ENCODE results near the gene TALDO1.

The TALDO1 gene

DNA sequence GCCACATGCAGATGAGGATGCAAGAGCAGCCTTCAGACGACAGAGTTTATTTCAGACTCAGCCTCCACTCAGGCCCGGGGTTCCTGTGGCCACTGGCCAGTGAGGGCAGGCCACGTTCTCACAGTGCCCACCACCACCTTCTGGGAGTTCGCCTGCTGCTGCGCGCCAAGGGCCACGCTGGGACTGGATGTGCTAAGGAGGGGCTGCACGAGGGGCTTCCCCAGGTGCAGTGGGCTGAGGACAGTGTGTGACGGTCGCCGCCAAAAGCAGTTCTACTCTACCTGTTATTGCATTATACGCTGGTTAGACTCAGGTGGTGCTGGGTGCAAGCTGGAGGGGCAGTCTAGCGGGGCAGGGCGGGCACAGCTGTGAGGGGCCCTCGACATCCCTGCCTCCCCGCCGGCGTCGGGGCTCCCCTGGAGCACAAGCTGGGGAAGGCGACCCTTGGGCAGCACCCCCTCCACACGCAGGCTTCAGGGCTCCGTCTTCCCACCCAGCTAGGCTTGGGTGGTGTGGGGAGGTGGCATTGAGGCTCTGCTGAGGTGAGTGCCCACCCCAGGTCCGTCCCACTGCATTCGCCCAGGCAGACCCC is 39.9 kb downstream of the TALDO1 start:
- 0 out of 2 replicates have a peak, but pooled peaks cover 4% of the 10 kb centered on the region for H3F3A ChIP-seq (ENCODE audit: control insufficient read depth, insufficient read depth)
- H3K36me3 ChIP-seq (ENCODE audit: control insufficient read depth, low read length): no peaks in the 10 kb centered on the region; the same call in 1 of the 2 replicates
- H3K4me1 ChIP-seq (ENCODE audit: control insufficient read depth, low read length): peaks cover 21% of the 10 kb centered on the region
- H4K20me1 ChIP-seq (ENCODE audit: control insufficient read depth, insufficient read depth, low read depth, low read length): no peaks in the 10 kb centered on the region
- H3K27ac ChIP-seq (ENCODE audit: low read depth, low read length): no peak overlapping the region
- H3K4me2 ChIP-seq (ENCODE audit: low read length): no peak overlapping the region
- H3K4me3 ChIP-seq (ENCODE audit: low read length): no peak overlapping the region
- TF ChIP-seq, protein P1, sequence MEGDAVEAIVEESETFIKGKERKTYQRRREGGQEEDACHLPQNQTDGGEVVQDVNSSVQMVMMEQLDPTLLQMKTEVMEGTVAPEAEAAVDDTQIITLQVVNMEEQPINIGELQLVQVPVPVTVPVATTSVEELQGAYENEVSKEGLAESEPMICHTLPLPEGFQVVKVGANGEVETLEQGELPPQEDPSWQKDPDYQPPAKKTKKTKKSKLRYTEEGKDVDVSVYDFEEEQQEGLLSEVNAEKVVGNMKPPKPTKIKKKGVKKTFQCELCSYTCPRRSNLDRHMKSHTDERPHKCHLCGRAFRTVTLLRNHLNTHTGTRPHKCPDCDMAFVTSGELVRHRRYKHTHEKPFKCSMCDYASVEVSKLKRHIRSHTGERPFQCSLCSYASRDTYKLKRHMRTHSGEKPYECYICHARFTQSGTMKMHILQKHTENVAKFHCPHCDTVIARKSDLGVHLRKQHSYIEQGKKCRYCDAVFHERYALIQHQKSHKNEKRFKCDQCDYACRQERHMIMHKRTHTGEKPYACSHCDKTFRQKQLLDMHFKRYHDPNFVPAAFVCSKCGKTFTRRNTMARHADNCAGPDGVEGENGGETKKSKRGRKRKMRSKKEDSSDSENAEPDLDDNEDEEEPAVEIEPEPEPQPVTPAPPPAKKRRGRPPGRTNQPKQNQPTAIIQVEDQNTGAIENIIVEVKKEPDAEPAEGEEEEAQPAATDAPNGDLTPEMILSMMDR (IDR thresholded peaks at IDR 0.05; ENCODE audit: low read depth, low read length, poor library complexity, severe bottlenecking): no peak
- TF ChIP-seq EZH2phosphoT487 (IDR thresholded peaks at IDR 0.05; ENCODE audit: borderline replicate concordance, low read length): no peak
- no peaks in the 10 kb centered on the region for H3K9me2 ChIP-seq (replicated peaks; ENCODE audit: control insufficient read depth, low read length)
- H3K79me2 ChIP-seq (ENCODE audit: control insufficient read depth, low read length): peaks cover 6% of the 10 kb centered on the region
- no peaks in the 10 kb centered on the region for H3K9me3 ChIP-seq (ENCODE audit: control insufficient read depth, insufficient read depth, low read length)
- no peaks in the 10 kb centered on the region for H3K27me3 ChIP-seq (ENCODE audit: control insufficient read depth, low read length)

DNA sequence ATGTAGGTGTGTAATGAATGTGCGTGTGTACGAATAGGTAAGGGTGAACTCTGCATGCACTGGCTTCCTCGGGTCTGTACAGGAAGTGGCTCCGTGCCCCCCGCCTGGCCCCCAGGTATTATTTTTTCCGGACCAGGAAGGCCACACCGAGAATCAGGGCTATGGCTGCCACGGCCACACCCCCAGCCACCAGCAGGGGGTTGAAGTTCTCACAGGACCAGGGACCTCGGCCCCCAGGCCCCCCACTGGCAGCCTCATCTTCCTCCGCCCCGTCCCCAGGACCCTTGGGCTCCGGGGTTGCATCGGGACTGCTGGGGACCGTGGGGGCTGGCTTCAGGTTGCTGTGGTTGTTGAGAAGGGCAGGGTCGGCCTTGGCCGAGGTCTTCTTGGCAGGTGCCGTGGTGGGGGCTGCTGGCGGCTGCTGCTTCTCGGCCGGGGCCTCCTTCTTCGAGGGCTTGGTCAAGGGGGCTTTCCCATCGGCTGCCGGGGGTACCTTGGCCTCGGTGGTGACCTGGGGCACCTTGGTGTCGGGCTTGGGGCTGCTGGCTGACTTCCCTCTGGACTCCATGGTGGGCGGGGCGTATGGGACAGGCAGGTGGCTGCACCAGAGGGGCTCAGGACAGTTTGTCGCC is 40.9 kb downstream of the TALDO1 start:
- H3K27me3 ChIP-seq (ENCODE audit: control insufficient read depth, low read length): no peaks in the 10 kb centered on the region
- no peaks in the 10 kb centered on the region for H4K20me1 ChIP-seq (ENCODE audit: control insufficient read depth, insufficient read depth, low read depth, low read length)
- H3K79me2 ChIP-seq (ENCODE audit: control insufficient read depth, low read length): peaks cover 6% of the 10 kb centered on the region
- H3K4me3 ChIP-seq (ENCODE audit: low read length): no peak overlapping the region
- peaks cover 21% of the 10 kb centered on the region for H3K4me1 ChIP-seq (ENCODE audit: control insufficient read depth, low read length)
- peak overlapping the region; percentile 44; the same call in 1 of the 2 replicates for H3K4me2 ChIP-seq (ENCODE audit: low read length)
- H3K27ac ChIP-seq (ENCODE audit: low read depth, low read length): no peak overlapping the region
- H3K36me3 ChIP-seq (ENCODE audit: control insufficient read depth, low read length): peaks cover 3% of the 10 kb centered on the region; the same call in 1 of the 2 replicates
- H3K9me3 ChIP-seq (ENCODE audit: control insufficient read depth, insufficient read depth, low read length): no peaks in the 10 kb centered on the region
- 0 out of 2 replicates have a peak, but pooled peaks cover 4% of the 10 kb centered on the region for H3F3A ChIP-seq (ENCODE audit: control insufficient read depth, insufficient read depth)
- TF ChIP-seq, protein P1 (IDR thresholded peaks at IDR 0.05; ENCODE audit: low read depth, low read length, poor library complexity, severe bottlenecking): peak; percentile 35
- TF ChIP-seq EZH2phosphoT487 (IDR thresholded peaks at IDR 0.05; ENCODE audit: borderline replicate concordance, low read length): no peak
- H3K9me2 ChIP-seq (replicated peaks; ENCODE audit: control insufficient read depth, low read length): no peaks in the 10 kb centered on the region

DNA sequence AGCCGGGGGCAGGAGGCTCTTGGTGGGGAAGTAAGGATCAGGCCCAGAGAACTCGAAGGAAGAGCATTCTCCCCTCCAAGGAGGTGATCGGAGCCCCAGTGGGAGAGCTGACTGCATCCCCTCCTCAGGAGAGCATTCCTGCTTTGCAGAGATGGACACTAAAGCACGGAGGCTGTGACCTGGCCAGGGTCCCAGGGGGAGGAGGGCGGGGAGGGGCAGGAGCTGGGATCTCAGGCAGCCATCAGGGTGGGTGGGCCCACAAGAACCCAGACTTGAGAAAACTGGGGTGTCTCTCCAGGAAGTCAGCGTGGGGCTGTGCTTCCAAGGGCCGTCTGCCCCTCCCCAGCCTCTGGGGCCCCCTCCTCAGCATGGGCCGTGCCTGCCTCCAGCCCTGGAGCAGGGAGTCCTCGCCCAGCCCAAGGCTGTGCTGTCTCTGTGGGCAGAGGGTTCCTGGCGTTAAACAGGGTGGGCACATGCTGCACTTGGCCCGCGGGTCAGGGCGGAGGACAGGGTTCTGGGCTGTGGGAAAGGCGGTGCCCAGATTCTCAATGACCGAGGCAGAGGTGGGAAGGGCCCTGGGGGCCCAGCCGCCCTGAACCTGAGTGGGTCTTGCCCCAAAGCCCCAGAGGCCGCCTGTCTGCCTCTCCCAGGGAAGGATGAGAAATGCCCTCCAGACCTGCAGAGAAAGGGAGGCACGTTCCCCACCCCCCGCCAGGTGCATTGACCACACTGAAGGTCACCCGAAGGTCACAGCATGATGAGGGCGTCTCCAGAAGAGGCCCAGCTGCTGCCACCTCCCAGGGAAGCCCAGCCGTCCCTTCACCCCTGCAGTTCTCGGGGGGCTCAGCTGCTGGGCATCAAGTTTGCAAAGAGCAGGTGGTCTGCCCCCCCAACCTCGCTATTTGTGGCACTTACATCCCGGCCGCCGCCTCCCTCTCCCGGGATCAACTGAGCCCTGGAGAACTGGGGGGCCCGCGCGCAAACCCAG is 42.0 kb downstream of the TALDO1 start:
- Histone ChIP-seq H3K79me2 (ENCODE audit: control insufficient read depth, low read length) (peaks cover 6% of the 10 kb centered on the region), H3K9me2 (replicated peaks; ENCODE audit: control insufficient read depth, low read length) (no peaks in the 10 kb centered on the region), H3K4me3 (ENCODE audit: low read length) (peak overlapping the region; percentile 69), H3K9me3 (ENCODE audit: control insufficient read depth, insufficient read depth, low read length) (no peaks in the 10 kb centered on the region), H3K4me2 (ENCODE audit: low read length) (peak overlapping the region; percentile 50), H3K27ac (ENCODE audit: low read depth, low read length) (no peak overlapping the region), H3K4me1 (ENCODE audit: control insufficient read depth, low read length) (peaks cover 21% of the 10 kb centered on the region), H3K27me3 (ENCODE audit: control insufficient read depth, low read length) (no peaks in the 10 kb centered on the region), H4K20me1 (ENCODE audit: control insufficient read depth, insufficient read depth, low read depth, low read length) (no peaks in the 10 kb centered on the region), H3K36me3 (ENCODE audit: control insufficient read depth, low read length) (peaks cover 4% of the 10 kb centered on the region; the same call in 1 of the 2 replicates), H3F3A (ENCODE audit: control insufficient read depth, insufficient read depth) (0 out of 2 replicates have a peak, but pooled peaks cover 4% of the 10 kb centered on the region)
- no peak for TF ChIP-seq EZH2phosphoT487 (IDR thresholded peaks at IDR 0.05; ENCODE audit: borderline replicate concordance, low read length)
- TF ChIP-seq, protein P1 (IDR thresholded peaks at IDR 0.05; ENCODE audit: low read depth, low read length, poor library complexity, severe bottlenecking): no peak

Measured in DOHH2 (cell line).